SJSA1 (cell line): ENCODE measurements around the gene MORN5. TPM values are rescaled to one million over a fixed set of nuclear protein-coding genes. Genes with fewer than 3 reads are reported as not detected.

Source experiments
- DNase-seq, 2 experiments: peaks; one replicate each; pipeline ENCODE4 v3.0.0-alpha.2; 2015 to 2020; ENCODE audit warnings: low spot score in 2 of 2, low read depth in 1 of 2
- H3K27ac ChIP-seq: fragments of 250-450 bp; sonication (Bioruptor Pico); 2 replicates; pipeline ENCODE4 v1.5.1; 2020; ENCODE audit warnings: mild to moderate bottlenecking, moderate library complexity
- H3K27me3 ChIP-seq: fragments of 250-450 bp; sonication (Bioruptor Pico); replicated peaks from 2 replicates; pipeline ENCODE4 v1.5.1; 2020; ENCODE audit warnings: mild to moderate bottlenecking, moderate library complexity
- H3K36me3 ChIP-seq: fragments of 250-450 bp; sonication (Bioruptor Pico); 2 replicates; pipeline ENCODE4 v1.5.1; 2020; ENCODE audit warnings: mild to moderate bottlenecking
- H3K4me1 ChIP-seq: fragments of 250-450 bp; sonication (Bioruptor Pico); replicated peaks from 2 replicates; pipeline ENCODE4 v1.6.1; 2021; ENCODE audit warnings: mild to moderate bottlenecking
- H3K4me3 ChIP-seq: fragments of 250-450 bp; sonication (Bioruptor Pico); 2 replicates; pipeline ENCODE4 v1.5.1; 2020; ENCODE audit warnings: mild to moderate bottlenecking
- H3K9me3 ChIP-seq: fragments of 250-450 bp; sonication (Bioruptor Pico); replicated peaks from 2 replicates; pipeline ENCODE4 v1.5.1; 2020; ENCODE audit warnings: mild to moderate bottlenecking
- total RNA-seq: library from RNA; depleted of rRNA; stranded (reverse); fragments of >200 nt; shearing (Covaris generic); gene quantifications from 2 replicates; pipeline ENCODE4 v1.2.3, GENCODE V29; 2014

The MORN5 gene
- total RNA-seq, 1 experiment from 2014 or later, result not detected

DNA sequence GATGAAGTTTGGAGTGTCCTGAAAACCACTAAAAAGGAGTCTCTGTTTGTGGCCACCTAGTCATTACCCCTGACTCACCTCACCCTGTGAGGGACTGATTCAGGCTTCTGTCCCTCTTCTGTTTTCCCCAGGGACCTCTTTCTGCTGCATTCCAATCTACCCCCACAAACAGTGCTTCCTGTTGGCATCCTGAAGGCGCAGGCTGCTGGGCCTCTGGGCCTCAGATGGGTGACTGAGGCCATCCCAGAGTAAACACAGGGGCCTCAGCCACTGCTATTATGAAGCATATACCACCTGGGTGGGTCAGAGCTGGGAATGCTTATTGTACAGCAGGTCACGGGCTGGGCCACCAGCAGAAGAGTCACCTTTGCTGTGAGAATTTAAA, 20.0 kb downstream of the MORN5 start:
- H3K27me3 ChIP-seq, result no peaks in the 10 kb centered on the region
- H3K9me3 ChIP-seq, result no peaks in the 10 kb centered on the region
- no peak overlapping the region for H3K27ac ChIP-seq
- H3K36me3 ChIP-seq, result no peaks in the 10 kb centered on the region
- no peak overlapping the region for H3K4me3 ChIP-seq
- H3K4me1 ChIP-seq, result peaks cover 23% of the 10 kb centered on the region
- peak; percentile 74 to 82 for DNase-seq

- DNase-seq, result peak; percentile 50 to 61
- Histone ChIP-seq H3K9me3 (no peaks in the 10 kb centered on the region), H3K27ac (no peak overlapping the region), H3K27me3 (no peaks in the 10 kb centered on the region), H3K4me1 (peaks cover 23% of the 10 kb centered on the region), H3K36me3 (no peaks in the 10 kb centered on the region), H3K4me3 (no peak overlapping the region)
These were observed 20.9 kb downstream of the MORN5 start for GRCh38 chr9:122180633-122181032.

DNA sequence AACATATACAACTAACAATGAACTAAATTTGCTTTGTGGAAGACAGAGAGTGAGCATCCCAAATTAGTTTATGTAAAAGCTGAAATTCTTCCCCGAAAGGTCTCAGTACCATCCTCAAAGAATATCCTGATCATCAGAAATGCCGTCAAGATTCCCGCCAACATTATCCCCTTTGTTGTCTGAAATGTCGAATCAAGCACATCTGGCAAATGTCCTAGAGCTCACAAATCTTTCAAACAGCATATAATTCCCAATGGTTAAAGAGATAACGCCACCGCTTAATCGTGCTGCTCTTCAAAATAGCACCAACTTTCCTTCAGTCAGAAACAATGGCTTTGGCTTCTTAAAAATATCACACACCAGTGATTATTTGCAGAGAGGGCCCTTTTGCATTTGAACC, 23.8 kb downstream of the MORN5 start:
- no peak overlapping the region for H3K27ac ChIP-seq
- H3K4me1 ChIP-seq, result peaks cover 23% of the 10 kb centered on the region
- H3K36me3 ChIP-seq, result no peaks in the 10 kb centered on the region
- no peak for DNase-seq
- H3K4me3 ChIP-seq, result no peak overlapping the region
- no peaks in the 10 kb centered on the region for H3K27me3 ChIP-seq
- H3K9me3 ChIP-seq, result no peaks in the 10 kb centered on the region

DNA sequence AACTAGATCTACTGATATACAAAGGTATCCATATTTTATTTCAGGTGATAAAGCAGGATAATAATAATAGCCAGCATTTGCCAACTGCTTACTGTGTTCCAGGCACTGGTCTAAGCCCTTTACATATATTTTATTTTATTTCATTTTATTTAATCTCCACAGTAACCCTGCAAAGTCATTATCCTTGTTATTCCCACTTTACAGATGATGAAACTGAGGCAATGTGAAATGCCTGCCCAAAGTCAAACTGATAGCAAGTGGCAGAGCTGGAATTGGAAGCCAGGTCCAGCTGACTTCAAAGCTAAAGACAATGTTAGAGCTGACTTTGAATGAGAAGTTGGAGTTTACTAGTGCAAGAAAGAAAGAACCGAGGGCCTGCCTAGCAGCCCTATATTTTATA, 24.8 kb downstream of the MORN5 start:
- H3K9me3 ChIP-seq, result no peaks in the 10 kb centered on the region
- H3K27me3 ChIP-seq, result no peaks in the 10 kb centered on the region
- no peak overlapping the region for H3K27ac ChIP-seq
- H3K4me3 ChIP-seq, result no peak overlapping the region
- no peaks in the 10 kb centered on the region for H3K36me3 ChIP-seq
- H3K4me1 ChIP-seq, result peaks cover 14% of the 10 kb centered on the region
- no peak for DNase-seq

DNA sequence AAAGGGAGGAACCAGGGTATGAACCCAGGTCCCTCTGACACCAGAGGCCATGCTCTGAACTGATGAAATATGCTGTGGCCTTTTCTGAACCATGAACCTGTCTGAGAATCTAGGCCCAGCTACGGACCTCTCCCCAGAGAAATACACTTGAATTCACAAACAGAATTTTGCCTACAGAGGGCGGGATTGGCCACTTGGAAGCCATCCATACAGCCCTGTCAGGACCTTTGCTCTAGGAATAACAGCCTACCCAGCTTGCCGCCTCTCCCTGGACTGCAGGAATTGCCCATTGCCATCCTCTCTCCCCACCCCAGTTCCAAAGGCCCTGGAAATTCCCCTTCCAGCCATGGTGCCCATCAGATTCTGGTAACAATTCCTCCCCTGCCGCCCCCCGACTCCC, 26.6 kb downstream of the MORN5 start:
- Histone ChIP-seq H3K27me3 (no peaks in the 10 kb centered on the region), H3K27ac (no peak overlapping the region), H3K36me3 (no peaks in the 10 kb centered on the region), H3K4me3 (no peak overlapping the region), H3K9me3 (no peaks in the 10 kb centered on the region), H3K4me1 (no peaks in the 10 kb centered on the region)
- no peak for DNase-seq

DNA sequence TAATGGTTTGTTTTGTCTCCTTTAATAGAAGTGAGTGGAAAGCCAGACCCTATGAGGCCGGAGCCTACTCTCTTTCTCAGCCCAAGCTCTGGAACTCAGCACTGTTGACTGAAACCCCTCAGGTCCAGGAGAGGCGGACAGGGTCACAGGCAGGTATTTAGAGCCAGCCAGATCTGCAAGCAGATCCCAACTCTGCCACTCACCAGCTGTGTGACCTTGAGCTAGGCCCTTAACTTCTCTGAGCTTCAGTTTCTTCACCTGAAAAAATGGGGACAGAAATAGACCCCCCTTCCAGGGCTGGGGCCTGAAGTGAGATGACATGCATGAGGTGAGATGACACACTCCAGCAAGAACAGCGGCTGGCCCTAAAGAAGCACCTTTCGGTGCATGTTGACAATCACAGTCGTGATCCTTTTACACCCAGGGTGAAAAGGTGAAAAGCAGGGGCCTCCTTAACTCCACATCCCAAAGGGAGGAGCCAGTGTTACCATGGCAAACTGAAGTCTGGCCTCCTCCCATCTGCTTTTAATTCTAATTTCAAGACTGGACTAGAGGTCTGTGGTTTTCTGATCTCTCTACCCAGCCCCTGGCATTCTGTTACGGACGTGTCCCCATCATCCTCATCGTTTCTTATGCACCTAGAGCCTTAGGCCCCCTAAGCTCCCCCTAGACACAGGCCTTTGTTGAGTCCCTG, 27.2 kb downstream of the MORN5 start:
- Histone ChIP-seq H3K27me3 (no peaks in the 10 kb centered on the region), H3K36me3 (no peaks in the 10 kb centered on the region), H3K9me3 (no peaks in the 10 kb centered on the region), H3K4me1 (no peaks in the 10 kb centered on the region), H3K4me3 (no peak overlapping the region), H3K27ac (no peak overlapping the region)
- no peak for DNase-seq

- H3K4me3 ChIP-seq, result no peak overlapping the region
- no peaks in the 10 kb centered on the region for H3K27me3 ChIP-seq
- no peaks in the 10 kb centered on the region for H3K36me3 ChIP-seq
- no peak overlapping the region for H3K27ac ChIP-seq
- H3K9me3 ChIP-seq, result no peaks in the 10 kb centered on the region
- DNase-seq, result no peak
- H3K4me1 ChIP-seq, result no peaks in the 10 kb centered on the region
These were observed 28.7 kb downstream of the MORN5 start for GRCh38 chr9:122188369-122188768.

GRCh38 chr9:122190597-122191381, 31.1 kb downstream of the MORN5 start:
- no peaks in the 10 kb centered on the region for H3K36me3 ChIP-seq
- no peak overlapping the region for H3K27ac ChIP-seq
- no peak for DNase-seq
- H3K27me3 ChIP-seq, result no peaks in the 10 kb centered on the region
- H3K4me1 ChIP-seq, result no peaks in the 10 kb centered on the region
- no peak overlapping the region for H3K4me3 ChIP-seq
- no peaks in the 10 kb centered on the region for H3K9me3 ChIP-seq

- no peak overlapping the region for H3K27ac ChIP-seq
- H3K9me3 ChIP-seq, result no peaks in the 10 kb centered on the region
- H3K36me3 ChIP-seq, result no peaks in the 10 kb centered on the region
- no peak overlapping the region for H3K4me3 ChIP-seq
- no peaks in the 10 kb centered on the region for H3K27me3 ChIP-seq
- no peak for DNase-seq
- H3K4me1 ChIP-seq, result no peaks in the 10 kb centered on the region
These were observed 31.9 kb downstream of the MORN5 start for GRCh38 chr9:122191584-122191983.

- no peak for DNase-seq
- no peak overlapping the region for H3K4me3 ChIP-seq
- no peaks in the 10 kb centered on the region for H3K36me3 ChIP-seq
- no peaks in the 10 kb centered on the region for H3K27me3 ChIP-seq
- no peak overlapping the region for H3K27ac ChIP-seq
- no peaks in the 10 kb centered on the region for H3K9me3 ChIP-seq
- no peaks in the 10 kb centered on the region for H3K4me1 ChIP-seq
These were observed 32.7 kb downstream of the MORN5 start for GRCh38 chr9:122192261-122192875.

DNA sequence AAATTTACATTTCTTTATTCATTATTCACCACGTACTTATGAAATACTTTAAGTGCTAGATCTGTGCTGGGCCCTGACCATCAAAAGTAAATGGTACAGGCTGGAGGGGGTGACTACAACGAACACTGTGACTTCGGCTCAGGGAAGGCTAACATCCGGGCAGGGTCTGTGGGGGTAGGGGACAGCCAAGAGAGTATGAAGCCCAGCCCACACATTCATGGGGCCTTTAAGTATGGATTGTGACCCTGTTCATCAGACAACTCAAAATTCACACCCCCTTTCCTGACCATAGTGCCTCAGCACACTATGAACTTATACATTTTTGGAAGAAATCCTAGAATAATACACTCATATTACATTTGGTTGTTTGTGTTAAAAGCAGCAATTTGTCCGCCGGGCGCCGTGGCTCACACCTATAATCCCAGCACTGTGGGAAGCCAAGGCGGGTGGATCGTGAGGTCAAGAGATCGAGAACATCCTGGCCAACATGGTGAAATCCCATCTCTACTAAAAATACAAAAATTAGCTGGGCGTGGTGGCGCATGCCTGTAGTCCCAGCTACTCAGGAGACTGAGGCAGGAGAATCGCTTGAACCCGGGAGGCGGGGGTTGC, 33.3 kb downstream of the MORN5 start:
- Histone ChIP-seq H3K27ac (no peak overlapping the region), H3K27me3 (no peaks in the 10 kb centered on the region), H3K36me3 (no peaks in the 10 kb centered on the region), H3K4me1 (no peaks in the 10 kb centered on the region), H3K9me3 (no peaks in the 10 kb centered on the region), H3K4me3 (no peak overlapping the region)
- no peak for DNase-seq

GRCh38 chr9:122193651-122194050, 33.9 kb downstream of the MORN5 start:
- Histone ChIP-seq H3K36me3 (no peaks in the 10 kb centered on the region), H3K9me3 (no peaks in the 10 kb centered on the region), H3K27ac (no peak overlapping the region), H3K4me1 (no peaks in the 10 kb centered on the region), H3K27me3 (no peaks in the 10 kb centered on the region), H3K4me3 (no peak overlapping the region)
- no peak for DNase-seq

GRCh38 chr9:122195875-122196274, 36.2 kb downstream of the MORN5 start:
- no peaks in the 10 kb centered on the region for H3K9me3 ChIP-seq
- DNase-seq, result no peak

GRCh38 chr9:122197426-122197825, 37.7 kb downstream of the MORN5 start:
- no peak overlapping the region for H3K27ac ChIP-seq
- no peak for DNase-seq
- no peaks in the 10 kb centered on the region for H3K27me3 ChIP-seq
- no peaks in the 10 kb centered on the region for H3K9me3 ChIP-seq
- no peaks in the 10 kb centered on the region for H3K4me1 ChIP-seq
- no peak overlapping the region for H3K4me3 ChIP-seq
- H3K36me3 ChIP-seq, result no peaks in the 10 kb centered on the region

More at GRCh38 chr9:122195875-122196274, 36.2 kb downstream of the MORN5 start:
- Histone ChIP-seq H3K4me3 (no peak overlapping the region), H3K36me3 (no peaks in the 10 kb centered on the region), H3K4me1 (no peaks in the 10 kb centered on the region), H3K27me3 (no peaks in the 10 kb centered on the region), H3K27ac (no peak overlapping the region)
